ENCODE results near the gene DRC7.

Gene DRC7

DNA sequence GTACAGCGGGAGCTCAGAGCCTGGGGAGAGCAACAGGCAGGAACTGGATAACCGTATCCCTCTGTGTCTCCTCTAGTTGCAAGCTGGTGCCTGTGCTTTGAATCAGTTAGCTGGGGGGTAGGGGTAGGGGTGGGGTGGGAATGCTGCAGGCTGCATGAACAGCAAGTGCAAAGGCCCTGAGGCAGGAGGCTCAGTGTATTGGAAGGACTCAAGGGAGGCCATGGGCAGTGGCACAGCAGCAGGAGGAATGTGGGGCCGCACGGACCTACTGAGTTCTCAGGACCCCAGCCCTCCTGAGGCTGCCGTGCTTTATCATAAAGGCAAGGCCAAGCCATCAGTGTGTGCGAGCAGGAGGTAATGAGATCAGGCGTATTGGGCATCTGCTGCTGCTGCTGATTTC is 44.2 kb downstream of the DRC7 start:
- H4K20me1 ChIP-seq (ENCODE audit: insufficient read depth, low read length), result no peaks in the 10 kb centered on the region
- H2AFZ ChIP-seq (ENCODE audit: low read depth, low read length), result no peak overlapping the region
- H3K27me3 ChIP-seq (ENCODE audit: low read depth, low read length), result no peaks in the 10 kb centered on the region
- H3K27ac ChIP-seq (ENCODE audit: low read length), result no peak overlapping the region
- H3K36me3 ChIP-seq (replicated peaks; ENCODE audit: low read depth, low read length), result no peaks in the 10 kb centered on the region
- TF ChIP-seq EZH2phosphoT487 (IDR thresholded peaks at IDR 0.05; ENCODE audit: low read depth), result no peak
- TF ChIP-seq, protein P1, sequence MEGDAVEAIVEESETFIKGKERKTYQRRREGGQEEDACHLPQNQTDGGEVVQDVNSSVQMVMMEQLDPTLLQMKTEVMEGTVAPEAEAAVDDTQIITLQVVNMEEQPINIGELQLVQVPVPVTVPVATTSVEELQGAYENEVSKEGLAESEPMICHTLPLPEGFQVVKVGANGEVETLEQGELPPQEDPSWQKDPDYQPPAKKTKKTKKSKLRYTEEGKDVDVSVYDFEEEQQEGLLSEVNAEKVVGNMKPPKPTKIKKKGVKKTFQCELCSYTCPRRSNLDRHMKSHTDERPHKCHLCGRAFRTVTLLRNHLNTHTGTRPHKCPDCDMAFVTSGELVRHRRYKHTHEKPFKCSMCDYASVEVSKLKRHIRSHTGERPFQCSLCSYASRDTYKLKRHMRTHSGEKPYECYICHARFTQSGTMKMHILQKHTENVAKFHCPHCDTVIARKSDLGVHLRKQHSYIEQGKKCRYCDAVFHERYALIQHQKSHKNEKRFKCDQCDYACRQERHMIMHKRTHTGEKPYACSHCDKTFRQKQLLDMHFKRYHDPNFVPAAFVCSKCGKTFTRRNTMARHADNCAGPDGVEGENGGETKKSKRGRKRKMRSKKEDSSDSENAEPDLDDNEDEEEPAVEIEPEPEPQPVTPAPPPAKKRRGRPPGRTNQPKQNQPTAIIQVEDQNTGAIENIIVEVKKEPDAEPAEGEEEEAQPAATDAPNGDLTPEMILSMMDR (IDR thresholded peaks at IDR 0.05; ENCODE audit: low read depth, low read length), result no peak
- H3K4me1 ChIP-seq (ENCODE audit: low read length), result peaks cover 9% of the 10 kb centered on the region; the same call in 1 of the 2 replicates
- H3K79me2 ChIP-seq (ENCODE audit: low read length), result no peaks in the 10 kb centered on the region; the same call in 1 of the 2 replicates
- no peak overlapping the region for H3K4me2 ChIP-seq (ENCODE audit: low read length)
- H3K9me3 ChIP-seq (ENCODE audit: insufficient read depth, low read length), result no peaks in the 10 kb centered on the region
- no peak overlapping the region for H3K4me3 ChIP-seq (ENCODE audit: low read length)
- H3K9ac ChIP-seq (ENCODE audit: low read length), result no peak overlapping the region

- no peaks in the 10 kb centered on the region for H4K20me1 ChIP-seq (ENCODE audit: insufficient read depth, low read length)
- H3K9me3 ChIP-seq (ENCODE audit: insufficient read depth, low read length), result no peaks in the 10 kb centered on the region
- H3K27ac ChIP-seq (ENCODE audit: low read length), result no peak overlapping the region
- no peaks in the 10 kb centered on the region for H3K27me3 ChIP-seq (ENCODE audit: low read depth, low read length)
- TF ChIP-seq, protein P1 (IDR thresholded peaks at IDR 0.05; ENCODE audit: low read depth, low read length), result no peak
- TF ChIP-seq EZH2phosphoT487 (IDR thresholded peaks at IDR 0.05; ENCODE audit: low read depth), result no peak
- no peaks in the 10 kb centered on the region for H3K79me2 ChIP-seq (ENCODE audit: low read length)
- H3K36me3 ChIP-seq (replicated peaks; ENCODE audit: low read depth, low read length), result no peaks in the 10 kb centered on the region
- 0 out of 2 replicates have a peak, but pooled peaks cover 4% of the 10 kb centered on the region for H3K4me1 ChIP-seq (ENCODE audit: low read length)
- no peak overlapping the region for H3K9ac ChIP-seq (ENCODE audit: low read length)
- H2AFZ ChIP-seq (ENCODE audit: low read depth, low read length), result no peak overlapping the region
- no peak overlapping the region for H3K4me3 ChIP-seq (ENCODE audit: low read length)
- H3K4me2 ChIP-seq (ENCODE audit: low read length), result no peak overlapping the region
Observed at GRCh38 chr16:57739756-57740422, 45.3 kb downstream of the DRC7 start.

DNA sequence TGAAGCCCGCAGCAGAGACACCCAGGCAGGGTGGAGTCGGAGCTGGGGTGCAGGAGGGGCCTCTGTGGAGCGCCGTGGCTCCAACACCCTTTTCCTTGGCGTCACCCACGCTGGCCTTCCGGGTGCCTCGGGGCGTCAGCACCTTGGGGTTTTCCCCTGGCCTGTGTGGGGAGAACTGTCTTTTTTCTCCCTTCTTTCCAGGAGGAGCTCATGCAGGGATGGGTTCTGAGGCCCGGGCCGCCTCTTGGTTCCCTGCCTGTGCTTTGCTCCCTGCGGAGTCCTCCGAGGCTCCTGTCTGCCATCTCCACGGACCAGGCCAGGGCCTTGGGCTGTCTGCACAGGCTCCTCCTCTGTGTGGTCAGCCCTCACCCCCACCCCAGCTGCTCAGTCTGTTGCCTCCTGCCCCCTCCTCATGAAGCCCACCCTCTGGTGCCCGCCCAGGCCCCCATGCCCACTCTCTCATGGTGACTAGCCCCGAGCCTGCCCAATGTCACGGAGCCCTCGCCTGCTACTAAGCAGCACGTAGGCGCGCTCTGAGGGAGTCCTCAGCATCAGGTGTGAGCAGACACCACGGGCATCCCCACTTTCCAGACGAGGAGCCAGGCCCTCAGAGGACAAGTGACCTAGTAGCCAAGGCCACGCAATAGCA is 45.9 kb downstream of the DRC7 start:
- Histone ChIP-seq H3K9me3 (ENCODE audit: insufficient read depth, low read length) (no peaks in the 10 kb centered on the region), H3K9ac (ENCODE audit: low read length) (no peak overlapping the region), H4K20me1 (ENCODE audit: insufficient read depth, low read length) (no peaks in the 10 kb centered on the region), H3K36me3 (replicated peaks; ENCODE audit: low read depth, low read length) (no peaks in the 10 kb centered on the region), H3K4me2 (ENCODE audit: low read length) (no peak overlapping the region), H3K4me1 (ENCODE audit: low read length) (0 out of 2 replicates have a peak, but pooled peaks cover 4% of the 10 kb centered on the region), H2AFZ (ENCODE audit: low read depth, low read length) (no peak overlapping the region), H3K27ac (ENCODE audit: low read length) (no peak overlapping the region), H3K27me3 (ENCODE audit: low read depth, low read length) (no peaks in the 10 kb centered on the region), H3K79me2 (ENCODE audit: low read length) (no peaks in the 10 kb centered on the region), H3K4me3 (ENCODE audit: low read length) (no peak overlapping the region)
- TF ChIP-seq EZH2phosphoT487 (IDR thresholded peaks at IDR 0.05; ENCODE audit: low read depth), result no peak
- TF ChIP-seq, protein P1 (IDR thresholded peaks at IDR 0.05; ENCODE audit: low read depth, low read length), result no peak

- H3K4me1 ChIP-seq (ENCODE audit: low read length), result no peaks in the 10 kb centered on the region
- H3K79me2 ChIP-seq (ENCODE audit: low read length), result no peaks in the 10 kb centered on the region
- H3K27ac ChIP-seq (ENCODE audit: low read length), result no peak overlapping the region
- no peak overlapping the region for H3K4me2 ChIP-seq (ENCODE audit: low read length)
- no peak overlapping the region for H3K9ac ChIP-seq (ENCODE audit: low read length)
- no peaks in the 10 kb centered on the region for H3K27me3 ChIP-seq (ENCODE audit: low read depth, low read length)
- no peaks in the 10 kb centered on the region for H4K20me1 ChIP-seq (ENCODE audit: insufficient read depth, low read length)
- no peak overlapping the region for H2AFZ ChIP-seq (ENCODE audit: low read depth, low read length)
- TF ChIP-seq, protein P1 (IDR thresholded peaks at IDR 0.05; ENCODE audit: low read depth, low read length), result no peak
- TF ChIP-seq EZH2phosphoT487 (IDR thresholded peaks at IDR 0.05; ENCODE audit: low read depth), result no peak
- no peaks in the 10 kb centered on the region for H3K9me3 ChIP-seq (ENCODE audit: insufficient read depth, low read length)
- H3K4me3 ChIP-seq (ENCODE audit: low read length), result no peak overlapping the region
- no peaks in the 10 kb centered on the region for H3K36me3 ChIP-seq (replicated peaks; ENCODE audit: low read depth, low read length)
Observed at GRCh38 chr16:57741660-57742191, 47.1 kb downstream of the DRC7 start.

Measured in OCI-LY3 (cell line).